GM18505 (cell line): ENCODE results near the gene TCF12.
"Not testable (repeated sequence)": the region's sequence is repeated elsewhere in the genome, so short reads cannot be mapped to it uniquely, and the experiment has no call there.

Experiments
- ATAC-seq: cut with Tn5 transposase; IDR thresholded peaks from one replicate; pipeline ENCODE4 v1.9.1; 2021; ENCODE audit not compliant: unreplicated experiment
- POLR2A ChIP-seq: IDR thresholded peaks from 4 replicates; pipeline ENCODE4 v1.6.1; 2011; ENCODE audit warnings: borderline replicate concordance; ENCODE audit not compliant: insufficient read depth, insufficient read length; ENCODE audit errors: extremely low read depth

The TCF12 gene

GRCh38 chr15:56923174-56923591 lies 4.7 kb downstream of the TCF12 start:
- no peak for TF ChIP-seq POLR2A
- ATAC-seq: no peak

- no peak for ATAC-seq
- TF ChIP-seq POLR2A: no peak
These were observed 9.4 kb downstream of the TCF12 start for GRCh38 chr15:56927816-56928215.

- no peak for TF ChIP-seq POLR2A
- ATAC-seq: no peak
These were observed 11.0 kb downstream of the TCF12 start for GRCh38 chr15:56929399-56929798.

GRCh38 chr15:56929933-56930332 lies 11.5 kb downstream of the TCF12 start:
- TF ChIP-seq POLR2A: no peak

GRCh38 chr15:56930669-56931313 lies 12.3 kb downstream of the TCF12 start:
- TF ChIP-seq POLR2A: no peak
- no peak for ATAC-seq

More at GRCh38 chr15:56929933-56930332, 11.5 kb downstream of the TCF12 start:
- no peak for ATAC-seq

- TF ChIP-seq POLR2A: no peak
- no peak for ATAC-seq
These were observed 13.4 kb downstream of the TCF12 start for GRCh38 chr15:56931639-56932508.

- ATAC-seq: not testable (repeated sequence)
These were observed 14.0 kb downstream of the TCF12 start for GRCh38 chr15:56932509-56932868.

GRCh38 chr15:56933410-56933809 lies 15.0 kb downstream of the TCF12 start:
- no peak for TF ChIP-seq POLR2A

GRCh38 chr15:56933811-56934210 lies 15.4 kb downstream of the TCF12 start:
- ATAC-seq: no peak
- no peak for TF ChIP-seq POLR2A

More at GRCh38 chr15:56933410-56933809, 15.0 kb downstream of the TCF12 start:
- no peak for ATAC-seq

- ATAC-seq: no peak
- no peak for TF ChIP-seq POLR2A
These were observed 15.8 kb downstream of the TCF12 start for GRCh38 chr15:56934269-56934668.

GRCh38 chr15:56936929-56937328 lies 18.5 kb downstream of the TCF12 start:
- TF ChIP-seq POLR2A: no peak
- no peak for ATAC-seq

- no peak for ATAC-seq
- no peak for TF ChIP-seq POLR2A
These were observed 20.8 kb downstream of the TCF12 start for GRCh38 chr15:56939257-56939656.

GRCh38 chr15:56940388-56940787 lies 21.9 kb downstream of the TCF12 start:
- no peak for ATAC-seq
- TF ChIP-seq POLR2A: no peak

- ATAC-seq: no peak
- no peak for TF ChIP-seq POLR2A
These were observed 23.7 kb downstream of the TCF12 start for GRCh38 chr15:56942118-56942517.

GRCh38 chr15:56943403-56943802 lies 25.0 kb downstream of the TCF12 start:
- TF ChIP-seq POLR2A: no peak
- no peak for ATAC-seq

GRCh38 chr15:56944485-56944884 lies 26.0 kb downstream of the TCF12 start:
- no peak for TF ChIP-seq POLR2A
- no peak for ATAC-seq
